ENCODE measurements around the gene HYOU1.

DNA sequence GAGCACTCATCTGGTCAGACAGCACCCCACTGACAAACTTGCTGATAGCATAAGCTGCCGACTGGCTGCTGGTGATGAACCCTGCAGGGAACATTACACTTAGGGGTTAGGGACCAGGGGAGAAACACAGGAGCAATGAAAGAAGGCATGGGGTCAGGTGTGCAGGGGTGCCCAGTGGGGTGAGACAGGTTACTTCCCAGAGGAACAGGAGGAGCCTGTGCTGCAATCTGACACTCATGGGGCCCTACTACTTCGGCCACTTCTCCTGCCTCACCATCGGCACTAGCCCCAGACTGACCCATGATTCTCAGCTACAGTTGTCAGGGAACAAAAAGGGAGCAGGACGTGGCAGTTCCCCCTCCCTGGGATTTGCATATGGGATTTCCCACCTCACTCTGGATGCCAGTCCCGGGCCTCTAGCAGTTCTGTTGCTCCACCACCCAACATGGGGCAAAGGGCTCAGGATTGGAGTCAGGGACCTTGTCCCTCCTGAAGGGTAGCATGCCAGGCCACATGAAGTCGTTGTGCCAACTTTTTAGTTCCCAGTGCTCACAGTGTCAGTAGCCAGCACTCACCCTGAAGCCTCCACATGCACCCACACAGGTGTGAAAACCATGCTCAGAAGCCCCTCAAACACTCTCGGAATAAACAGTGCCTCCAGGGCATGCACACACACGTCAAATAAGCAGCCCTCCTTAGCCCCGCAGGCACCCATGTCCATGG lies 28.5 kb downstream of the HYOU1 start:
- TF ChIP-seq, protein P1, sequence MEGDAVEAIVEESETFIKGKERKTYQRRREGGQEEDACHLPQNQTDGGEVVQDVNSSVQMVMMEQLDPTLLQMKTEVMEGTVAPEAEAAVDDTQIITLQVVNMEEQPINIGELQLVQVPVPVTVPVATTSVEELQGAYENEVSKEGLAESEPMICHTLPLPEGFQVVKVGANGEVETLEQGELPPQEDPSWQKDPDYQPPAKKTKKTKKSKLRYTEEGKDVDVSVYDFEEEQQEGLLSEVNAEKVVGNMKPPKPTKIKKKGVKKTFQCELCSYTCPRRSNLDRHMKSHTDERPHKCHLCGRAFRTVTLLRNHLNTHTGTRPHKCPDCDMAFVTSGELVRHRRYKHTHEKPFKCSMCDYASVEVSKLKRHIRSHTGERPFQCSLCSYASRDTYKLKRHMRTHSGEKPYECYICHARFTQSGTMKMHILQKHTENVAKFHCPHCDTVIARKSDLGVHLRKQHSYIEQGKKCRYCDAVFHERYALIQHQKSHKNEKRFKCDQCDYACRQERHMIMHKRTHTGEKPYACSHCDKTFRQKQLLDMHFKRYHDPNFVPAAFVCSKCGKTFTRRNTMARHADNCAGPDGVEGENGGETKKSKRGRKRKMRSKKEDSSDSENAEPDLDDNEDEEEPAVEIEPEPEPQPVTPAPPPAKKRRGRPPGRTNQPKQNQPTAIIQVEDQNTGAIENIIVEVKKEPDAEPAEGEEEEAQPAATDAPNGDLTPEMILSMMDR (IDR thresholded peaks at IDR 0.05 in 4 of 5, conservative IDR thresholded peaks at IDR 0.05 in 1 of 5), result no peak
- TF ChIP-seq POLR2A (IDR thresholded peaks at IDR 0.05), result no peak
